Lung (tissue), 12 donors: ENCODE measurements around the gene HBG1. TPM values are rescaled to one million over a fixed set of nuclear protein-coding genes. Genes with fewer than 3 reads are reported as not detected.

Source experiments
- ATAC-seq: fragments of 200-7000 bp; cut with Tn5 transposase; one replicate; pipeline ENCODE4 v1.9.1; 2020; ENCODE audit warnings: moderate number of reproducible peaks; ENCODE audit not compliant: insufficient read depth, low FRiP score
- DNase-seq, 3 donors: peaks; one replicate each; pipeline ENCODE4 v3.0.0-alpha.2; 2013 to 2017
- H3K27ac ChIP-seq, 2 donors: one replicate each; pipeline ENCODE4 v1.5.1; 2013; ENCODE audit warnings: mild to moderate bottlenecking in 2 of 2, moderate library complexity in 2 of 2, control low read depth in 1 of 2, inconsistent platforms in 1 of 2, low read depth in 1 of 2, low read length in 1 of 2
- H3K27me3 ChIP-seq, 3 donors: one replicate each; pipeline ENCODE4 v1.5.1; 2013; ENCODE audit warnings: low read length in 2 of 3; ENCODE audit not compliant: control insufficient read depth in 3 of 3, insufficient read depth in 3 of 3
- H3K36me3 ChIP-seq, 4 donors: one replicate each; pipeline ENCODE4 v1.5.1; 2013; ENCODE audit warnings: low read length in 4 of 4, mild to moderate bottlenecking in 1 of 4, moderate library complexity in 1 of 4; ENCODE audit not compliant: control insufficient read depth in 4 of 4, insufficient read depth in 4 of 4
- H3K4me1 ChIP-seq, 5 donors: one replicate each; pipeline ENCODE4 v1.5.1; 2013; ENCODE audit warnings: low read length in 5 of 5, mild to moderate bottlenecking in 2 of 5, moderate library complexity in 1 of 5; ENCODE audit not compliant: control insufficient read depth in 5 of 5, insufficient read depth in 5 of 5
- H3K4me3 ChIP-seq: one replicate; pipeline ENCODE4 v1.5.1; 2013; ENCODE audit warnings: mild to moderate bottlenecking, control low read depth, moderate library complexity
- H3K9ac ChIP-seq, 2 donors: one replicate each; pipeline ENCODE4 v1.5.1; 2013; ENCODE audit warnings: low read length in 2 of 2, control low read depth in 1 of 2; ENCODE audit not compliant: insufficient read depth in 1 of 2
- H3K9me3 ChIP-seq, 4 donors: one replicate each; pipeline ENCODE4 v1.5.1; 2013; ENCODE audit warnings: low read length in 3 of 4, mild to moderate bottlenecking in 1 of 4, moderate library complexity in 1 of 4; ENCODE audit not compliant: control insufficient read depth in 4 of 4, insufficient read depth in 3 of 4
- CTCF ChIP-seq: IDR thresholded peaks from 2 replicates; pipeline ENCODE4 v1.5.1; 2012; ENCODE audit warnings: mild to moderate bottlenecking; ENCODE audit errors: control extremely low read depth, extremely low read depth
- WGBS, 2 donors: extraction: QIAGEN DNeasy Blood & Tissue Kit; methylation state at CpG; one replicate each; pipeline ENCODE4 v1.1.7; 2013; 5-methylcytosine and 5-hydroxymethylcytosine counted together
- polyA plus RNA-seq, 2 donors: library from polyadenylated mRNA; stranded (reverse); fragments of 200-250 nt; gene quantifications; one replicate each; pipeline ENCODE4 v1.2.1, GENCODE V29; 2013
- total RNA-seq, 2 donors: library from RNA; depleted of rRNA in 1 of 2; stranded (reverse); fragments of >200 nt in 1 of 2; gene quantifications; one replicate each; pipeline ENCODE4 v1.2.1, GENCODE V29; 2014 to 2021
- donor health status: control.
- donor health status: control.
- donor health status: Bipolar disorder and iron deficiency.
- donor health status: healthy.
- donor health status: DM: yes; HTN: yes; CAD: no.

HBG1 gene
- total and polyA plus RNA-seq, 4 donors = 0.56 to 60.9 (median 1.6) TPM; not detected in 1

- no peak for TF ChIP-seq CTCF
- Histone ChIP-seq H3K27me3 (no peaks in the 10 kb centered on the region), H3K36me3 (no peaks in the 10 kb centered on the region), H3K27ac (no peak overlapping the region), H3K4me3 (no peak overlapping the region), H3K9me3 (no peaks in the 10 kb centered on the region), H3K9ac (no peak overlapping the region), H3K4me1 (no peaks in the 10 kb centered on the region)
- 74 to 86% methylated on average over 1 of the region's 1 CpG for WGBS, 2 donors
- ATAC-seq = no peak
- no peak for DNase-seq
These were observed 26.0 kb downstream of the HBG1 start for GRCh38 chr11:5223686-5224085.

GRCh38 chr11:5223146-5223545 lies 26.5 kb downstream of the HBG1 start:
- Histone ChIP-seq H3K4me3 (no peak overlapping the region), H3K36me3 (no peaks in the 10 kb centered on the region), H3K27ac (no peak overlapping the region), H3K27me3 (no peaks in the 10 kb centered on the region), H3K4me1 (no peaks in the 10 kb centered on the region), H3K9me3 (no peaks in the 10 kb centered on the region), H3K9ac (no peak overlapping the region)
- TF ChIP-seq CTCF = no peak
- DNase-seq (no peak), ATAC-seq (no peak)
- WGBS, 2 donors = 91 to 96% methylated on average over 6 of the region's 6 CpGs

DNA sequence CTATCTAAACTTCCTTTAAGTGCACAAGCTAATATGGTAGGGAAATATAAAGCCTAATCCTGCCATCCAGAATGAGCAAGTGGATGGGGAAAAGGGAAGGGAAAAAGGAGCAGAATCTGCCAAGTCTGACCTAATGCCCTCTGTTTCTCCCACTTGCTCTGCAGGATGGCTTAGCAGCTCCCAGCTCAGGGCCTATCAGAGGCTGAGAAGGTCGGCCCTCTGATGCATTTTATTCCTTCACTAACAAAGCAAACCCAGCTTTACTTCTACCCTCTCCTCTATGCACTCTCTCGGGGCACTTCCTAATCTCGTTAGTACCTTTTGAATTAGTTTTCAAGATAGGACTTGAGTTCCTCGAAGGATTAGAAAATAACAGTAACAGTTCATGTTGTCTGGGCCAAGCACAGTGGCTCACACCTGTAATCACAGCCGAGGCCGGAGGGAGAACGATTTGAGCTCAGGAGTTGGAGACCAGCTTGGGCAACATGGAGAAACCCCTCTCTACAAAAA lies 39.2 kb downstream of the HBG1 start:
- H3K9me3 ChIP-seq = no peaks in the 10 kb centered on the region
- H3K36me3 ChIP-seq = no peaks in the 10 kb centered on the region
- no peak overlapping the region for H3K4me3 ChIP-seq
- no peak for TF ChIP-seq CTCF
- DNase-seq = no peak
- H3K9ac ChIP-seq = no peak overlapping the region
- WGBS, 2 donors = 59 to 73% methylated on average over 7 of the region's 7 CpGs
- no peaks in the 10 kb centered on the region for H3K4me1 ChIP-seq
- H3K27ac ChIP-seq = no peak overlapping the region
- no peak for ATAC-seq
- H3K27me3 ChIP-seq = no peaks in the 10 kb centered on the region

GRCh38 chr11:5204787-5205186 lies 44.9 kb downstream of the HBG1 start:
- no peak overlapping the region for H3K4me3 ChIP-seq
- DNase-seq (peak in 2 of 3 donors; percentile 39 to 52), ATAC-seq (no peak)
- 17 to 57% methylated on average over 1 of the region's 1 CpG for WGBS, 2 donors
- peak; percentile 8 for TF ChIP-seq CTCF
- no peaks in the 10 kb centered on the region for H3K9me3 ChIP-seq
- no peak overlapping the region for H3K9ac ChIP-seq
- no peaks in the 10 kb centered on the region for H3K36me3 ChIP-seq
- no peak overlapping the region for H3K27ac ChIP-seq
- H3K27me3 ChIP-seq = no peaks in the 10 kb centered on the region
- no peaks in the 10 kb centered on the region for H3K4me1 ChIP-seq
